Parathyroid adenoma (tissue), 2 donors: ENCODE data around the gene HOXC13.

Experiments
- H2AFZ ChIP-seq: fragments of 300-600 bp; sonication (generic); one replicate; pipeline ENCODE4 v1.7.0; 2017; ENCODE audit warnings: antibody characterized with exemption, mild to moderate bottlenecking
- H3K27ac ChIP-seq: fragments of 300-600 bp; sonication (generic); one replicate; pipeline ENCODE4 v1.7.0; 2017
- H3K27me3 ChIP-seq: fragments of 300-600 bp; sonication (generic); one replicate; pipeline ENCODE4 v1.7.0; 2017; ENCODE audit warnings: low read length; ENCODE audit not compliant: control insufficient read depth, insufficient read depth
- H3K36me3 ChIP-seq: fragments of 300-600 bp; sonication (generic); one replicate; pipeline ENCODE4 v1.7.0; 2017; ENCODE audit warnings: low read length; ENCODE audit not compliant: control insufficient read depth, insufficient read depth
- H3K4me1 ChIP-seq: fragments of 300-600 bp; sonication (generic); one replicate; pipeline ENCODE4 v1.7.0; 2017; ENCODE audit warnings: control low read depth
- H3K4me2 ChIP-seq: fragments of 300-600 bp; sonication (generic); one replicate; pipeline ENCODE4 v1.7.0; 2017; ENCODE audit warnings: low read length
- H3K4me3 ChIP-seq: fragments of 300-600 bp; sonication (generic); one replicate; pipeline ENCODE4 v1.7.0; 2017; ENCODE audit warnings: low read depth, low read length
- H3K79me2 ChIP-seq: fragments of 300-600 bp; sonication (generic); one replicate; pipeline ENCODE4 v1.7.0; 2017; ENCODE audit warnings: control low read depth
- H3K9ac ChIP-seq: fragments of 300-600 bp; sonication (generic); one replicate; pipeline ENCODE4 v1.7.0; 2017; ENCODE audit warnings: mild to moderate bottlenecking
- H3K9me3 ChIP-seq: fragments of 300-600 bp; sonication (generic); one replicate; pipeline ENCODE4 v1.7.0; 2017; ENCODE audit warnings: low read length; ENCODE audit not compliant: control insufficient read depth
- TF ChIP-seq, protein P1 (sequence below): fragments of 300-600 bp; sonication (generic); IDR thresholded peaks from one replicate; pipeline ENCODE4 v1.7.0; 2017; ENCODE audit warnings: antibody characterized with exemption, mild to moderate bottlenecking
- donor health status: primary hyperparathyroidism.

HOXC13 gene, protein sequence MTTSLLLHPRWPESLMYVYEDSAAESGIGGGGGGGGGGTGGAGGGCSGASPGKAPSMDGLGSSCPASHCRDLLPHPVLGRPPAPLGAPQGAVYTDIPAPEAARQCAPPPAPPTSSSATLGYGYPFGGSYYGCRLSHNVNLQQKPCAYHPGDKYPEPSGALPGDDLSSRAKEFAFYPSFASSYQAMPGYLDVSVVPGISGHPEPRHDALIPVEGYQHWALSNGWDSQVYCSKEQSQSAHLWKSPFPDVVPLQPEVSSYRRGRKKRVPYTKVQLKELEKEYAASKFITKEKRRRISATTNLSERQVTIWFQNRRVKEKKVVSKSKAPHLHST

GRCh38 chr12:53938326-53939140 lies at the start of gene HOXC13:
TSS of gene HOXC13 (plus strand) at chr12:53938831. CDS start at chr12:53938907, 76 bp downstream.
- no peaks in the 10 kb centered on the region for H3K79me2 ChIP-seq
- H3K4me1 ChIP-seq: no peaks in the 10 kb centered on the region
- H3K4me3 ChIP-seq: no peak within 1 kb of the TSS
- no peak within 1 kb of the TSS for H2AFZ ChIP-seq
- H3K36me3 ChIP-seq: no peaks in the 10 kb centered on the region
- H3K27ac ChIP-seq: no peak within 1 kb of the TSS
- H3K27me3 ChIP-seq: peaks cover 28% of the 10 kb centered on the region
- H3K4me2 ChIP-seq: no peak within 1 kb of the TSS
- H3K9ac ChIP-seq: no peak within 1 kb of the TSS
- H3K9me3 ChIP-seq: no peaks in the 10 kb centered on the region
- TF ChIP-seq, protein P1, sequence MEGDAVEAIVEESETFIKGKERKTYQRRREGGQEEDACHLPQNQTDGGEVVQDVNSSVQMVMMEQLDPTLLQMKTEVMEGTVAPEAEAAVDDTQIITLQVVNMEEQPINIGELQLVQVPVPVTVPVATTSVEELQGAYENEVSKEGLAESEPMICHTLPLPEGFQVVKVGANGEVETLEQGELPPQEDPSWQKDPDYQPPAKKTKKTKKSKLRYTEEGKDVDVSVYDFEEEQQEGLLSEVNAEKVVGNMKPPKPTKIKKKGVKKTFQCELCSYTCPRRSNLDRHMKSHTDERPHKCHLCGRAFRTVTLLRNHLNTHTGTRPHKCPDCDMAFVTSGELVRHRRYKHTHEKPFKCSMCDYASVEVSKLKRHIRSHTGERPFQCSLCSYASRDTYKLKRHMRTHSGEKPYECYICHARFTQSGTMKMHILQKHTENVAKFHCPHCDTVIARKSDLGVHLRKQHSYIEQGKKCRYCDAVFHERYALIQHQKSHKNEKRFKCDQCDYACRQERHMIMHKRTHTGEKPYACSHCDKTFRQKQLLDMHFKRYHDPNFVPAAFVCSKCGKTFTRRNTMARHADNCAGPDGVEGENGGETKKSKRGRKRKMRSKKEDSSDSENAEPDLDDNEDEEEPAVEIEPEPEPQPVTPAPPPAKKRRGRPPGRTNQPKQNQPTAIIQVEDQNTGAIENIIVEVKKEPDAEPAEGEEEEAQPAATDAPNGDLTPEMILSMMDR: no peak

DNA sequence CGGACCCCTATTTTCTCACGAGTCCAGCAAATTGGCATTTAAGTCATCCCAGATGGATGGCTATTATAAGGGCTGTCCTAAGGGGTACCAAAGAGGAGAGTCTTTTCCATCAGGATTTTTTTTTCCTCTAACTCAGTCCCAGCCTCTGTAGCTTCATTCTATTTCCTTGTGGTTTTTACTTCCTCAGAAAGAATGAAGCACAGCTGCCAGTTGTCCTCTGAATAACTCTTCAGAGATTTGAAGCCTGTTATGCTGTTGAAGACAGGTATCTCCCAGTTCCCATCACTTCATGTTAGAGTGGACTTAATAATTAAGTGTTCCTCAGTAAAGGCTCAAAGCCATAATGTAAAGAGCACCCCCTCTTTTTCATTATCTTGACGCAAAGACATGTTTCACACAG lies 48.5 kb upstream of the HOXC13 start:
- no peaks in the 10 kb centered on the region for H3K79me2 ChIP-seq
- H3K27ac ChIP-seq: no peak overlapping the region
- H3K27me3 ChIP-seq: no peaks in the 10 kb centered on the region
- no peaks in the 10 kb centered on the region for H3K9me3 ChIP-seq
- H3K4me3 ChIP-seq: no peak overlapping the region
- no peaks in the 10 kb centered on the region for H3K4me1 ChIP-seq
- no peak overlapping the region for H3K4me2 ChIP-seq
- H3K36me3 ChIP-seq: no peaks in the 10 kb centered on the region
- TF ChIP-seq, protein P1: no peak
- no peak overlapping the region for H3K9ac ChIP-seq
- H2AFZ ChIP-seq: no peak overlapping the region

GRCh38 chr12:53892762-53893395 lies 45.8 kb upstream of the HOXC13 start:
- H3K36me3 ChIP-seq: no peaks in the 10 kb centered on the region
- no peak overlapping the region for H2AFZ ChIP-seq
- no peaks in the 10 kb centered on the region for H3K79me2 ChIP-seq
- no peak overlapping the region for H3K9ac ChIP-seq
- H3K4me1 ChIP-seq: no peaks in the 10 kb centered on the region
- no peaks in the 10 kb centered on the region for H3K27me3 ChIP-seq
- H3K4me2 ChIP-seq: no peak overlapping the region
- no peak overlapping the region for H3K27ac ChIP-seq
- no peaks in the 10 kb centered on the region for H3K9me3 ChIP-seq
- no peak overlapping the region for H3K4me3 ChIP-seq
- TF ChIP-seq, protein P1: no peak

- Histone ChIP-seq H3K27me3 (no peaks in the 10 kb centered on the region), H3K4me3 (no peak overlapping the region), H3K4me1 (no peaks in the 10 kb centered on the region), H2AFZ (no peak overlapping the region), H3K27ac (no peak overlapping the region), H3K36me3 (no peaks in the 10 kb centered on the region), H3K9me3 (no peaks in the 10 kb centered on the region), H3K4me2 (no peak overlapping the region), H3K79me2 (no peaks in the 10 kb centered on the region), H3K9ac (no peak overlapping the region)
- TF ChIP-seq, protein P1: no peak
Observed at GRCh38 chr12:53899230-53899629, 39.4 kb upstream of the HOXC13 start.
